Left ventricle myocardium superior (tissue), 1 donor: ENCODE data around the gene RAB37. TPM values are rescaled to one million over a fixed set of nuclear protein-coding genes. Genes with fewer than 3 reads are reported as not detected.

Experiments used
- ATAC-seq: fragments of 200-7000 bp; cut with Tn5 transposase; one replicate; pipeline ENCODE4 v1.9.1; 2020; ENCODE audit warnings: mild to moderate bottlenecking, moderate library complexity
- DNase-seq: peaks from one replicate; pipeline ENCODE4 v3.0.0-alpha.2; 2020
- intact Hi-C: fragments of 100-400 bp; cut with micrococcal nuclease; formaldehyde crosslinking; loops from one replicate; pipeline ENCODE4 v1.11.0; 2022
- total RNA-seq: library from RNA; stranded (reverse); fragmentation: NEBNext Ultra II Directional; extraction: Animal tissue kit (Norgen Biotek cat#: 25700); gene quantifications from one replicate; pipeline ENCODE4 v1.2.1, GENCODE V29; 2021
- donor health status: DM: no; HTN: yes; CAD: no; lungs with severe emphysema.

Gene RAB37
- total RNA-seq, 1 donor from 2014 or later: 2.8 TPM

DNA sequence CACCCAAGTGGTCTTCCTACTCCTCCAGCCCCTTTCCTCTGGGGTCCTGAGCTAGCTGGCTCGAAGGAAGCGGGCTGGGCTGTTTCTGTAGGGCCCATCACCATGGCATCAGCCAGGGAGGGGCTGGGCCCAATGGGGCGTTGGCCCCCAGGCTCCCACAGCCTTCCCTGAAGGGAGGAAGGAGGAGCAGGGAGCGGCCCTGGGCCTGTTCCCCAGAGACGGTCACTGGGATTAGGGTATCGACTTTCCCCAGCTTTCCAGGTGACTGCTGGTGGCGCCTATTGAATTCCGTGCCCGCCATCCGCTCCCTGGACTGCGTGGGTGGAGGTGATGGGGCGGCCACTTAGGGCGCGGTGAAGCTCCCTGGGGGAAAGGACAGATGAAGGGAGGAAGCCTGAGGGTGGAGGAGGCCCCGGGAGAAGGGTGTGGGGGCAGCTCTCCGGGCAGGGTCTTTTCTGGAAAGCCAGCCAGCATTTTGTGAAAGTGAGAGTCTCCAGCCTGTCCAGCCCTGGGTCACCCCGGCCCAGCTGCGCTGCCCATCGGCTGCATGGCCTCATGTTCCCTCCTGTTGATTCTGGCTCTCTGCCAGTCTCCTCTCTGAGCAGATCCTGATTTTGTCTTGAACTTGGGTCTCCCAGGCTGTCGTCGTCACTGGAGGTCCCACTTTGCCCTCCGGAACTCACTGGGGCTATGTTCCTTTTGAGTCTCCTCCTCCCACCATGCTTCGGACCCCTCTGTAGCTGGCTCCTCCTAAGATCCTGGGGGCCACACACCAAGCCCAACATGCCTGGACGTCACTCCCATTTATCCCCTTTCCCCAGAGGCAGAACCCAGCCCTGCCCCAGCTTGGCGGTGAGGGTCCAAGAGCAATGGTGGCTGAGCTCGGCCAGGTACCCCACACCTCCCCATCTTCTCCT lies 21.1 kb downstream of the RAB37 start:
- intact Hi-C loops: no loop called here
- DNase-seq (peak; percentile 59), ATAC-seq (peak; percentile 61)

DNA sequence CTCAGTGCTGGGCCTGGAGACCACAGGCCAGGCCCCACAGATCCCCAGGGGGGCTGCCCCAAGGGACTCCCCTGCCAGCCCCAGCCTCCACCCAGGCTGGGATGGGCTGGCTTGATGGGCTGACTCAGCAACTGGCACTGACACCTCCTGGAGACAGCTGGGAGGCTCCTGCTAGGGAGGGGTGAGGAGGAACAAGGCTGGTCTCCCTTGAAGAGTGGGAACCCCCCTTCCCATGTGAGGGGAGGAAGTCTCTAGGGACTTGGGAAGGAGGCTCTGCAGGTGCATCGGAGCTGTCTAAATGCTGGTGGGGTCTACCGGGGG lies 21.8 kb downstream of the RAB37 start:
- peak; percentile 36 for DNase-seq
- ATAC-seq: peak; percentile 42
- intact Hi-C loops: no loop called here

DNA sequence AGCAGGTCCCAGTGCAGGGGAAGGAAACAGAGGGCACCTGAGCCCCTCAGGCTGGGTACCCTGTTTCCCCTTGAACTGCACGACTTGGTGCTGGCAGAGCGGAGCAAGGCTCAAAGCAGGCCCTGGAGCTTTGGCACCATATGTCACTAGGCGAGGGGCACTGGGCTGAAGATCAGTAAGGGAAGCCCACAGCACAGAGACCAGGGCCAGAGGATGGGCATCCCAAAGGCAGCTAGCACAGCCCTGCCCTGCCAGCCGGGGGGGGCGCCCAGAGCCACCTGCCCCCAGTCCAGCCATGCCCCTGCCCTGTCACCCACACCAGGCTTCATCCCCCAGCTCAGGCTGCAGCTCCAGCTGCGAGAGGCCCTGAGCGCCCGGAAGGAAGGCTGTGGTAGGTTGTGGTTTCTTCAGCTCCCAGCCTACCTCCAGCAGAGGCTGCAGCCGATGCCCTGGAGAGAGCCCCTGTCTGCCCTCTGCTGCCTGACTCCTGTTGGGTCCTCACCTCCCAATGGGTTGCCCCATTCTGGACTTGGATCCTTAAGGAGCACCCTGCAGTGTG lies 22.3 kb downstream of the RAB37 start:
- no peak for ATAC-seq

DNA sequence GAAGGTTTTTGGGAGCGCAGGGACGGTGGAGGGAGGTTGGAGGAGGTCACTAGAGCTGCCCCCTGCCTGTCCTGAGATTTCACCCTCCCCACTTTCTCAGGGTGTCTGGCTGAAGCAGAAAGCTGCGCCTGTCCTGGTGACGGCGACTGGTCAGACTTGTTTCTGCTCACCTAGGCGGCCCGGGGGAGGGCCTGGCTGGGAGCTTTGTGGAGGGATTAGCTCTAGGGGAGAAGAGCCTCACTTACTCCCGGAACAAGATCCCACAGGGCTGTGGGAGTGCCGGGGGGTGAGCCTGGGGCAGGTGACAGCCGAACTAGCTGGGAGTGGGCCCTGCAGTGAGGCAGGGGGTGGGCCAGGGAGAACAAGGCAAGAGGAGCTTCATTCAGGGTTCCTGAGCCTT lies 22.9 kb downstream of the RAB37 start:
- ATAC-seq (no peak), DNase-seq (peak; percentile 13)
- intact Hi-C loops: no loop called here

More for the DNA sequence above, 22.3 kb downstream of the RAB37 start:
- peak; percentile 34 for DNase-seq
- intact Hi-C loops: no loop called here

DNA sequence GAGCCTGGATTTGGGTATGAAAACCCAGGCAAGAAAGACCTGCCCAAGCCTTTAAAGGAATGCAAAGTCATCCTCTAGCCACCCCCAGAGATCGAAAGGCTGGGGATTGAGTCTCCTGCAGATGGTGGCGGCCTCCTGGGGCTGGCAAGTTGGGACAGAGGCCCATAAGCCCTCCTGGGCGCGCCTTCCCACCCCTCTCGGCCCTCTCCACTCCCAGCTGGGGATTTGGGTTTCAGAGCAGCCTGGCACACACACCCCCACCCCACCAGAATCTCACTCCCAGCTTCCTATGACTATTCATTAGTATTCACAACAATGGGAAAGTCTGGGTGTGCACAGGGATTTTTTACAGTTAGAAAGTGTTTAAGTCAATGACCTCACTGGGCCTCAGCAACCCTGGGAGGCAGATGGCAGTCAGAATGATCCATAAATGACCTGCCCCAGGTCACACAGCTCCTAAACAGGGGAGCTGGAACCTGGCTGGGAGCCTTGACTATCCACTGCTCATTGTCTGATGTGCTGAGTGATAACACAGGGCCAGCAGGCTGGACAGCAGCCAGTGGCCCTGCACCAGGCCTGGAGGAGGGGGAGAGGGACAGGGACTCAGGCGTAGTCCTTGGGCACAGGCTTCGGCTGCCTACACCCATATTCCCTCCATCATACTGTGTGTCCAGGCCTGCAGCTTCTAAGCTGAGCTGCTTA lies 23.5 kb downstream of the RAB37 start:
- ATAC-seq (peak; percentile 49), DNase-seq (peak; percentile 48)
- intact Hi-C loops: no loop called here

DNA sequence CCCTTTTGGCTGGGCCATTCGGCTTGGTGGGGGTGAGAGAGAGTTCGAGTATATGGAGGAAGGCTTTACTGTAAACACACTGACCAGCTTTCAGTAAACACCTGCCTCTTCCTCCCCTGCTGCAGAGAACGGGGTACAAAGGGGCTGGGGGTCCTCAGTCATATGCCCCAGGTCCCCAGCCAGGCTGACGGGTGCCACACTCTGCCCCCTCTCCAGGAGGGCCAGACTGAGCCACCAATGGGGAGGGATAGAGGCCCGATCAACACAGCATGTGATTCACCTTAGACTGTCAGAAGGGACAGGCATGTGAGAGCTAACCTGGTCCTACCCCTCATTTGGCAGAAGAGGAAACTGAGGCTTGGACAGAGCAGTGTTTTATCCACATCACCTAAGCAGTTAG lies 24.4 kb downstream of the RAB37 start:
- peak; percentile 8 for DNase-seq
- intact Hi-C loops: no loop called here
- ATAC-seq: no peak

DNA sequence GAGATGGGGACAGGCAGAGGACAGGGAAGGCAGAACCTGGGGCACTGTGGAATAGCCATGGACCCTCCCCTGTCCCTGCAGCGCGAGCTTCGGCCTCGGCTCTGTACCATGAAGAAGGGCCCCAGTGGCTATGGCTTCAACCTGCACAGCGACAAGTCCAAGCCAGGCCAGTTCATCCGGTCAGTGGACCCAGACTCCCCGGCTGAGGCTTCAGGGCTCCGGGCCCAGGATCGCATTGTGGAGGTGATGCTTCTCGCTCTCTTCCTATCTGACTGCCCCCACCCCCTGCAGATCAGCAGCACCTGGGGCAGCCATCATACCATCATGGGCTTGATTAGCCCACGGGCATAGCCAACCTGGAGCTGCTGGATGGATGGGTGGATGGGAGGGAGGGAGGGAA lies 24.9 kb downstream of the RAB37 start:
- intact Hi-C loops: no loop called here
- DNase-seq (peak; percentile 25), ATAC-seq (no peak)

DNA sequence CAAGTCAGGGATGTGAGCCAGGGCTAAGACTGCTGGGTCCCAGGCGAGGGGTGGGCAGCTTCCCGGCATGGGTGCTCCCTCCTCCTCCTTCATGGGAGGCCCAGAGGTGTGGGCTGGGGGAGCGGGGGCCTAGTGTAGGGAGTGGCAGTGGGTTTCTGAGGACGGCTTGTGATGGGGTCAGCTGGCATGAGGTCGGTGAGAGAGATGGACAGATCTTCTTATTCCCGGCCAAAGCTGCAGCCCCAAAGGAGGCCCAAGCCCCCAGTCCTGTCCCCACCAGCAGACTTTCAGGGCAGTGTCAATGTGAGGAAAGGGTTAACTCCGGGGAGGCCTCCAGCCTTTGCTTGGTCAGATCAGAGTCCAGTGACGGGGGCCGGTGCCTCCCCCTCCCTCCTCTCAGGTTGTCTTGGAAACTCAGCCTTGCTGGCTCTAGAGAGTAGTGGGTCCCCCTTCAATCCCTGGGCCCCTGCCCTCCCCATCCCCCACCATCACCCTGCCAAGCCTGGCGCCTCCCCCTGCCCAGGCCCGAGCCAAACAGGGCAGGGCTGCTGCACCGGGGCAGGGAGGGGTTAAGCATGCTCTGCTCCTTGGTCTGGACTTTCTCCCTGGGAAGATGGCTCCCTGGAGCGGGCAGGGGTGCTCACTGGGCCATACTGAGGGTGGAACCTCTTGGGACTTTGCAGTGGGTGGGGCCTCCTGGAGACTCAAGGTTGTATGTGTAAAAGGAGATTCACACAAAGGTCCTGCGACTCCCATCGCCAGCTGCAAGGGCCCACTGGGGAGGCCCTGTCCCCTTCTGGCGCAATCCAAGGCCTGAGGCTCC lies 26.7 kb downstream of the RAB37 start:
- no peak for ATAC-seq
- no peak for DNase-seq
- intact Hi-C loops: no loop called here

DNA sequence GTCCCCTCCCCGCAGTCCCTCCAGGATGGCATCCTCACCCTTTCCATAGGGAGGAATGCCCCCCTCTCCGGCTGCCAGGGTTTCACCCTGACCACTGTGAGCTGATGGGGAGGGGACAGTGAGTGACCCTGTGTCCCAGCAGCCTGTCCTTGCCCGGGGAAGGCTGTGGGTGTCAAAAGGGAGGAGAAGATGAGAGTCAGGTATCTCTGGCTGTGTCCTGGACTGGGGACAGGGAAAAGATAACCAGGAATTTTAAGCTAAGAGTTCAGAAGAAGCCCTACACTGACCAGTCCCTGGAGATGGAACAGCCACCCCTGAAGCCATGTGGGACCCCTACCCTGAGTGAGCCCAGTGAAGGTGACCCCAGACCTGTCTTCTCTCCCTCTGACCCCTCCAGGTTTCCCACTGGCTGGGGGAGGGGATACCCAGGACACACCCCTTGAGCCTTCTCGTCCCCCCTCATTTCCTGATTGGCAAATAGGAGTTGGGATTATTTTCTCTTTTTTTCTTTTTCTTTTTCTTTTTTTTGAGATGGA lies 27.8 kb downstream of the RAB37 start:
- DNase-seq (no peak), ATAC-seq (no peak)
- intact Hi-C loops: no loop called here

DNA sequence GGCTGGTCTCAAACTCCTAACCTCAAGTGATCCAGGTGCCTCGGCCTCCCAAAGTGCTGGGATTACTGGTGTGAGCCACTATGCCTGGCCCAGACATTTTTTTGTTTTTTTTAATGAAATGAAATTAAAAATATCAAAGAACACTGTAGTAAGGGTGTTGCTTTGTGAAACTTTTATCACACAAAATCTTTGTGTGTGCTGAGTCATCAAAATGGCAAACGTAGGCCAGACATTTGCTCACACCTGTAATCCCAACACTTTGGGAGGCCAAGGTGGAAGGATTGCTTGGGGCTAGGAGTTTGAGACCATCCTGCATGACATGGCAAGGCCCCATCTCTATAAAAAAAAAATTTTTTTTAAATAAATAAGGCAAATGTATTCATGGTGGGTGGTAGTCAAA lies 29.4 kb downstream of the RAB37 start:
- intact Hi-C loops: no loop called here

DNA sequence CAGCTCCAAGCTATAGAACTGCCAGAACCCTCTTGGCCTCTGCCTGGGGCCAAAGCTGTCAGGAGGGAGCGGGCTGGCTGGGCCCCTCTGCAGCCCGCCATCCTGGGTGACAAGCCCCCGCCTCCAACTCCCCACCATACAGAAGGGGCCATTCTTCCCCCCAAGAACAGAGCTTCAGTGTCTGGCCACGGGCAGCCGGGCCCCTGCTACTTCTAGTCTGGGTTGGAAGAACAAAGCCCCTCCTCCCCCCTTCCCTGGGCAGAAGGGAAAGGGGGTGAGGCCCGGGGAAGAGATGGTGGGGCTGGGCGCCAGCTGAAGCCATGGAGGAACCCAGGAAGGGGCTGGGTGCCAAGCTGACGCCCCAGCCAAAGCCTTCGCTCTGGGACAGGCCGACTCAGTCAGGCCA lies 30.1 kb downstream of the RAB37 start:
- DNase-seq (no peak), ATAC-seq (no peak)
- intact Hi-C loops: no loop called here

More for the DNA sequence above, 29.4 kb downstream of the RAB37 start:
- ATAC-seq: no peak
- DNase-seq: no peak

DNA sequence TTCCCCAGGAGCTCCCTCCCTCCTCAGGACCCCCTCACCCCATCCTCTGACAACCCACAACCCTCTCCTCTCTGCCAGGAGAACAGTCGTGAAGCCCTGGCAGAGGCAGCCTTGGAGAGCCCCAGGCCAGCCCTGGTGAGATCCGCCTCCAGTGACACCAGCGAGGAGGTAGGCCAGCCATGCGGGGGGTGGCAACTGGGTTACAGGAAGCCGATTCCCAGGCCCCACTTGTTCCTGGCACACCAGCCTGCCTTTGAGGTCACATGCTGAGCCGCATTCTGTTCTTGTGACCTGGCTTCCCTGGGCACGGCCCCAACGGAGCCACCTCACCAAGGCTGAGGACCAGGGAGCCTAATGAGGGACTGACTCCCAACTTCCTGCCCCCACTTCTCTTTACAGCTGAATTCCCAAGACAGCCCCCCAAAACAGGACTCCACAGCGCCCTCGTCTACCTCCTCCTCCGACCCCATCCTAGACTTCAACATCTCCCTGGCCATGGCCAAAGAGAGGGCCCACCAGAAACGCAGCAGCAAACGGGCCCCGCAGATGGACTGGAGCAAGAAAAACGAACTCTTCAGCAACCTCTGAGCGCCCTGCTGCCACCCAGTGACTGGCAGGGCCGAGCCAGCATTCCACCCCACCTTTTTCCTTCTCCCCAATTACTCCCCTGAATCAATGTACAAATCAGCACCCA lies 31.2 kb downstream of the RAB37 start:
- intact Hi-C loops: no loop called here
- DNase-seq (peak; percentile 87), ATAC-seq (peak; percentile 83)

DNA sequence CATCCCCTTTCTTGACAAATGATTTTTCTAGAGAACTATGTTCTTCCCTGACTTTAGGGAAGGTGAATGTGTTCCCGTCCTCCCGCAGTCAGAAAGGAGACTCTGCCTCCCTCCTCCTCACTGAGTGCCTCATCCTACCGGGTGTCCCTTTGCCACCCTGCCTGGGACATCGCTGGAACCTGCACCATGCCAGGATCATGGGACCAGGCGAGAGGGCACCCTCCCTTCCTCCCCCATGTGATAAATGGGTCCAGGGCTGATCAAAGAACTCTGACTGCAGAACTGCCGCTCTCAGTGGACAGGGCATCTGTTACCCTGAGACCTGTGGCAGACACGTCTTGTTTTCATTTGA lies 31.7 kb downstream of the RAB37 start:
- DNase-seq (no peak), ATAC-seq (peak; percentile 47)
- intact Hi-C loops: no loop called here

DNA sequence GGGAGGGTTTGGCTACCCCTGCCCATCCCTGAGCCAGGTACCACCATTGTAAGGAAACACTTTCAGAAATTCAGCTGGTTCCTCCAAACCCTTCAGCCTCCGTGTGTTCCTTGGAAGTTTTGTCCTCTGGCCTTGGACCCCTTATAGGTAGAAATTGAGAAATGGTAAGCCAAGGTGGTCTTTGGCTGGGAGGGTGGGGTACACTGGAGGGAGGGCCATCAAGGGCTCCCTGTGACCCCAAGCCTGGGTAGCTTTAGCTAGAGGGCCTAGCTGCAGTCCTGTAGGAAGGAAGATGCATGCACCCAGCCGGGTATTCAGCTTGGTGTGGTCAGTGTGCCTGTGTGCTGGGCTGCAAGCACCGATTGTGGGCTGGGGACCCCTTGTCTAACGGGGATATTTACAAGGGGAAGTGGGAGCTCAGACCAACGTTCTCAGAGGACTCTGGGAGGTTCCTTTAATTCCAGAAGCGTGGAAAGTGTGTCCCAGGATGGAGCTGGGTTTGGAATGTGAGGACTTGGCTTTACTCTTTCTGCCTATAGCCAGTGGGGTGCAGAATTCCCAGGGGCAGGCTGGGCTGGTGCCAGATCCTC lies 32.3 kb downstream of the RAB37 start:
- intact Hi-C loops: no loop called here
- DNase-seq (no peak), ATAC-seq (no peak)

DNA sequence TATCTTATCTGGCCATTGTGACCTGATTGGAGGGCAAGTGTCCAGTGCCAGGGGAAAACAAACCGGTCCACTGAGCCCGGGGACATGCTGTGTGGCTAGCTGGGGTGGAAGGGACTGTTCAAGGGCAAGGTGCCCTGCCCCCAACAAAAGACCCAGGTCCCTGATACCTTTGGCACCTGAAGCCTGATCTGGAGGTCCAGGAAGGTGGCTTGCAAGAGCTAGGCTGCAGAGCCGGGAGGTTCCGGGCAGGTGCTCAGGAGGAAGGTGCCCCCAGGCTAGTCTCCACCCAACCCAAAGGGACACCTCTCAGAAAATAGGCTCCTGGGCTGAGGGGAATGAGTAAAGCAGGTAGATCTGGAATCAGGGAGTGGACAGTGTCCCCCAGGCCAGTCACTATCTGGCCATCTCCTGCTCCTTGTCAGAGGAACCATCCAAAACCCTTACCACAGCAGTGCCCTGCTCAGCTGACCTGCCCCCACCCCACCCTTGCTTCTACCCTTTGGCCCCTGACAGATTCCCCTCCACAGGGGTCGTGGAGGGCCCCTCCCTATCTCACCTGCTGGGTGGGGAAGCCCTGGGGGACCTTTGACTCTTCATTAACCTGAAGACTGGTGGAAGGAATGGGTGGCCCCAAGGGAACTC lies 32.9 kb downstream of the RAB37 start:
- ATAC-seq (no peak), DNase-seq (no peak)
- intact Hi-C loops: no loop called here

DNA sequence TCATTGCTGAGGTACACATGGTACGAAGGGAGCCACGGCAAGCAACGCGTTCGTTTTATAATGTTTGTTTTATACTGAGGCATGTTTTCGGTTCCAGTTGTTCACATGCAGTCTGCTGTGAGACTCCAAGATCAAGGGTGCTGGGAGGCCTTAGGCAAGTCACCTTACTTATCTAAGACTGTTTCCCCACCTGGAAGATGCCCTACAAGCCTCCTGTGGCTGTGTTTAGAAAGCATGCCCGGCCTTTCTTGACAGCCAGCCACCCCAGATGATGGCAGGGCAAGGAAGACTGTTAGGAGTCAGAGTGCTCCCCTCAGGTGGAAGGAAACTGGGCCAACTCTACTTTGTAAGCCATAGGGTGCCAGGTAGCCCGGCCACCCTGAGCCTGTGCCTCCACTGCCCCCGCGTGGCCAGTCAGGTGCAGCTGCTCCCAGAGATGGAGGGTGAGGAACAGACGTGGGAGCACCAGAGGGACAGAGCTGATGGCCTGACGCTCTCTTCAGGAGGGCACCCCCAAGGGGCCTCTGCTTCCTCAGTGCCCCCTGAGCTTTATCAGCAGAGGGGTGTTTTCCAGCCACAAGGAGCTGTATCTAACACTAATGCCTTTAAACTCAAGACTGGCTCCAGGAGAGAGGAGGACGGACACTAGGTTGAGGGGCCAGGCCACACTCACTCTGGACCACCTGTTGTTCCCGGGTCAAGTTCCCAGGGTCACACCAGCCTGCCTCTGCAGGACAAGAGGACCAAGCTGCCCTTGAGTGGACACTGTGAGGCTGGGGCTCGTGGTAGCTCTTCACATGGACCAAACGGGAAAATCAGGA lies 33.7 kb downstream of the RAB37 start:
- peak; percentile 63 for ATAC-seq
- intact Hi-C loops: no loop called here
- peak; percentile 80 for DNase-seq

DNA sequence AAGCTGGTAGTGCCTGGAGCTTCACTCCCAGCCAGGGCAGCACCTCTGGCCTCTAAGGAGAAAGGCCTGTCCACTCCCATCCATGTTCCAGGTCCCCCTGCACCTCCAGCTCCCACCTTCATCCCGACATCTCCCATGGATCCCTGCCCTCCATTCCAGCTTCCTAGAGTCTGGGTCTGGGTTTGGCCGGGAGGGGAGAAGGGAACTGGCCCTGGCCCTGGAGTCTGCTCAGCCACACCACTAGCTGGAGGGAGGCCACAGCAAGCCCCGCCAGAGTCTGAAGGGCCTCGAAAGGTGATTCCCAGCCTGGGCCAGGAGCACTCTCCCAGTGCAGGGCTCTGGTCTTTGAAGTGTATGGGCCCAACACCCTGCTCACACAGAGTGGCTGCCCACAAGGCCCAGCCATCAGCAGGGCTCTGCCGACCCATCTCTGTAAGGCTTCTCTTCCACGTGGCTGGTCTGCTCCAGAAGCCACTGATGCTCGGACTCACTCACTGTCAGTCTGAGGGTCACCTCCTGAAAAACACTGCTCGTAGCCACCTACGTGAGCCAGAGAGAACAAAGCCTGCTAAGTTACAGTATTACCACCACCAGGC lies 34.4 kb downstream of the RAB37 start:
- ATAC-seq (no peak), DNase-seq (no peak)
- intact Hi-C loops: no loop called here
